ENCODE data around the gene LRRIQ3. TPM values are rescaled to one million over a fixed set of nuclear protein-coding genes. Genes with fewer than 3 reads are reported as not detected.
"Not testable (repeated sequence)": the region's sequence is repeated elsewhere in the genome, so short reads cannot be mapped to it uniquely, and the experiment has no call there.

LRRIQ3 gene
- 0.69 and 1.3 TPM in 2 replicates for total RNA-seq (2014; rRNA removed; shearing (Covaris generic))

GRCh38 chr1:74197657-74198552 lies at the start of gene LRRIQ3, which contains the start of gene FPGT:
Gene LRRIQ3 (minus strand): TSS chr1:74198176. CDS start chr1:74183684, 14,492 bp downstream.
Gene FPGT (plus strand): TSS chr1:74198242. CDS start chr1:74198279, 37 bp downstream.
- peak; percentile 99 for DNase-seq (ENCODE audit: low read depth)

DNA sequence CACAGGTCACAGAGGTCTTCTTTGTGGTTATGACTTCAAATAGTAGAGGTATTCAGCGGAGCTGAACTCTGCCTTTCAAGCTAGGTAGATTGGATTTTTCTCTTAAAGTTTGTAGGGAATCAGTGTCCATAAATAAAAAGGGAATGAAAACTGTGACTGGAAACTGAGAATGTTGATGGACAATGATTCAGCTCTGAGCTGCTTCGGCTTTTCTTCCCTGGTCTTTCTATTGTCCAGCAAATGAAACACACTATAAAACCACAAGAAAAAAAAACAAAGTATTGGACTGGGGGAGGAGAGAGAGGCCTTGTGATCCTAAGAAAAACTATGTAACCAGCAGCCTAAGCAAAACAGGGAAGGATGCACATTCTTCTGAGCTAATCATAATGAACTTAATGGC lies 48.3 kb upstream of the LRRIQ3 start:
- DNase-seq (ENCODE audit: low read depth), result no peak

DNA sequence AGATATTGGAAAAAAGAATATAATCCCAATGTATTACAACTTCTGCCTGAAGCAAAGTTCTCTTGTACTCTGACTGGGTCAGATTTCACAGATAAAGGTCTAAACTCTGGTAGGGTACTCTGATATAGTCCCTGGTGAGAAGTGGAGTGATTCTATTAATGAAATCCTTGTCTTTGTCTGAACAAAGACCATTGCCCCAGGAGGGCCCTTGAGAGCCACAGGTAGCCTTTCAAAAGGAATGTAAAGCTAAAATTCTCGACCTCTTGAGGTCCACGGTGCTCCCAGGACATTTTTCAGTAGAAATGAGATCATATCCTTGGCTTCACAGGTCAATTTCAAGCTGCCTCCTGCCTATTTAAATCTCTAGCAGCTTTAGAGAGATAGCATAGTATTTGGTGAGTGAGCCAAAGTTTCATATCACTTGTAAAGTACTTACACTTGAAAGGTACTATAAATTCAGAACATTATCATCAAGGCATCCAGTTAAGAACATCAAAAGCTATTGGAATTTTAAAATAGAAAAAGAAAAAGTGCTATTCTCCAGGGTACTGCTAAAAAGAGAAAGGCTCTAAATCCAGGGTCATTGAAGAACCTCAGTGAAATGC lies 47.3 kb upstream of the LRRIQ3 start:
- DNase-seq (ENCODE audit: low read depth), result no peak

DNA sequence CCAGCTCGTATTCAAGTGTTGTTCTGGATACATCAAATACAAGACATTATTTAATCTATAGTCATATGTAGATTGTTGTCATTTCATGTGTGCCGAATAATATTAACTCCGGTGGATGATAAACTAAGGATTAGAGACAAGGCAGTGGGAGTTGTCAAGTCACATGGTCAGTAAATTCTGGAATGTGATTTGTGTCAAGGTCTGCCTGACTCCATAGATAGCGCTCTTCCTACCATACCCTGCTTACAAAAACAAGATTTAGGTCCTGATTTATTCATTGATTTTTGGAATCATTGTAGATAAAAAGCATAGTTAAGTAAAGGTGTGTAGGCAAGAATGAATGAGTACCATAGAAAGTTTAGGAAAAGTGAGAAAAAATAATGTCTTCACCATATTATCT lies 39.8 kb upstream of the LRRIQ3 start:
- DNase-seq (ENCODE audit: low read depth), result no peak

GRCh38 chr1:74237035-74237434 lies 39.1 kb upstream of the LRRIQ3 start:
- no peak for DNase-seq (ENCODE audit: low read depth)

DNA sequence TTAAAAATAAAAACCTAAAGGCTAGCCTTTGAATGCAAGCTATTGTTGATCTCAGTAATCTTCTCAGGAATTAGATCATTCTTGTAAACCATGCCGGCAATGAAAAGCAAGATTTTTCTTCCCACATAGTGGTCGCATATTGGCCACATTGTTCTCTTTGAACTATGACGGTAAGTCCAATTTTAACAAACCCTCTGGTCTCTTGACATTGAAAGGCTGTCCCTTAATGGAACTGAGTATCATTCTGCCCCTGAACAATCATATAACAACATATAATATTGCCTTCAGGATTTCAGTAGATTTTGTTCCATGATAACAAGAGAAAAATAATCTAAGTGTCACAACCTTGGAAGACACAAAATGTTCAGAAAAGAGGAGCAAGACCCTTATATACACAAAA lies 38.5 kb upstream of the LRRIQ3 start:
- DNase-seq (ENCODE audit: low read depth), result no peak

GRCh38 chr1:74235153-74235552 lies 37.2 kb upstream of the LRRIQ3 start, which contains the start of gene TNNI3K:
Gene TNNI3K (plus strand): TSS chr1:74235387. CDS start chr1:74235452, 65 bp downstream.
- no peak for DNase-seq (ENCODE audit: low read depth)

DNA sequence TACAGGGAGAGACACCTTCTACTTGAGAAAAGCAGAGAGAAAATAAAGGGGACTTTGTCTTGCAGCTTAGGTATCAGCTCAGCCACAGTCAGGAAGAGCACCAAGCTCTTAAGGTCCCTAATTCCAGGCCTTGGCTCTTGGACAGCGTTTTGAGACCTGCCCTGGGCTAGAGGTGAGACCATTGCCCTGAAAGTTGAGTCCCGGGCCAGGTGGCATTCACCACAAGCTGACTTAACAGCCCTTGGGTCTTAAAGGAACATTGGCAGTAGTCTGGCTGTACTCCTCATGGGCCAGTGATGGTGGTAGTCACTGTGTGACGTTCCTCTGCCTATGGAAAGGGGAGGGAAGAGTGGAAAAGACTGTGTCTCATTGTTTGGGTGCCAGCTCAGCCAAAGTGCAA lies 25.5 kb upstream of the LRRIQ3 start:
- no peak for DNase-seq (ENCODE audit: low read depth)

DNA sequence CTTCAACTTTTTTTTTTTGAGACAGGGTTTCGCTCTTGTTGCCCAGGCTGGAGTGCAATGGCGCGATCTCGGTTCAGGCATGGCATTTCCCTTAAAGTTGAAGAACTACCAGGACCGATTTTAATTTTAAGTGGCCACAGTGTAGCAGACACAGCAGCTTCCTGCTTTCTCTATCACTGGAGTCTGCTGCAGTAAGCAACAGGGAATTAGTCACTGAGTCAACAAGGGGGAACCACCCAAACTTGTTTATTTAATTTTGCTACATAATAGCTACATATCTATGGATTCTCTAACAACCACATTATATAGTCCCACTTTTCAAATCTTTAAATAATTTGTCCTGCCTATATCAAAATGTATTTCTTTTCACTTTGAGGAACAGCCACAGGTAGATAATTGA lies 24.7 kb upstream of the LRRIQ3 start:
- no peak for DNase-seq (ENCODE audit: low read depth)

DNA sequence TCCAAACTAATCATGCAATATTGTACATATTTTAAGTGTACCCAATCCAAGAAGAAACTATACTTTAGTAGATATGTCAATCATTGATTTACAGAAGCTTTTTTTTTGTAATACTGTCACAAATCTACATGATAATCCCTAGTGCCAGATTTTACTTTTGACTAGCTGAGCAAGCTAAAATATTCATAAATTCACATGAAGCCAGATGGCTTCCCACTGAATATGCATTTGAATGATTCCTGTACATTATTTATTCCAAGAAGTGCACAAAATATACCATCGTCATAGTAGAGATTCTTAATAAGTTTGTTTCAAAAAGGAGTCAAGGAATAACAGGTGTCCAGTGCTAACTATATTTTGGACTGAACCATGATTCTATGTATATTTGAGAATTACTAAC lies 17.3 kb upstream of the LRRIQ3 start:
- no peak for DNase-seq (ENCODE audit: low read depth)

DNA sequence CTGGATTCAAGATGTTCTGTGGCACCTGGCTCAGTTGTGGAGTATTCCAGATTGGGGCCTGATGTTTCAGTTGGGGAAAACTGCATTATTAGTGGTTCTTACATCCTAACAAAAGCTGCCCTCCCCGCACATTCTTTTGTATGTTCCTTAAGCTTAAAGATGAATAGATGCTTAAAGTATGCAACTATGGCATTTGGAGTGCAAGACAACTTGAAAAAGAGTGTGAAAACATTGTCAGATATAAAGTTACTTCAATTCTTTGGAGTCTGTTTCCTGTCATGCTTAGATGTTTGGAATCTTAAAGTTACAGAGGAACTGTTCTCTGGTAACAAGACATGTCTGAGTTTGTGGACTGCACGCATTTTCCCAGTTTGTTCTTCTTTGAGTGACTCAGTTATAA lies 7.3 kb upstream of the LRRIQ3 start:
- DNase-seq (ENCODE audit: low read depth), result no peak

GRCh38 chr1:74199504-74199903 lies 1.5 kb upstream of the LRRIQ3 start:
- no peak for DNase-seq (ENCODE audit: low read depth)

- DNase-seq (ENCODE audit: low read depth), result no peak
These were observed 721 bp downstream of the LRRIQ3 start for GRCh38 chr1:74197255-74197654.

GRCh38 chr1:74195339-74195738 lies 2.6 kb downstream of the LRRIQ3 start:
- DNase-seq (ENCODE audit: low read depth), result no peak

- peak; percentile 7 for DNase-seq (ENCODE audit: low read depth)
These were observed 4.1 kb downstream of the LRRIQ3 start for GRCh38 chr1:74193908-74194307.

DNA sequence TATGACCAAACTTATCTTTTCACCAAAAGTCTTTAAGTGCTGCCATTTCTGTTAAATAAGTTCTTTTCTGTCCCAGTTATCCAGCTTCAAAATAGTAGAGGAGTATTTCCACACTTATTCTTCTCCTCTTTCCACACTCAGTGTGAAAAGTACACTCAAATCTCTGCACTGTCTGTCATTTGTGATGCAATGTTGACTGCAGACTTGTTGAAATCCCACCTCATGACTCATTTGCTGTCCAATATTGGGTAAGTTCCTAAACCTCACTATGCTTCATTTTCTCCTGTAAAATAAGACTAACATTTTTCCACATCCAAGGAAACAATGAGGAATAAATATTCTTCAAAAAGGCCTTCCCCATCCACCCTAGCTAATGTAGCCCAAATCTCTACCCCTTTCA lies 17.5 kb downstream of the LRRIQ3 start:
- DNase-seq (ENCODE audit: low read depth), result no peak

DNA sequence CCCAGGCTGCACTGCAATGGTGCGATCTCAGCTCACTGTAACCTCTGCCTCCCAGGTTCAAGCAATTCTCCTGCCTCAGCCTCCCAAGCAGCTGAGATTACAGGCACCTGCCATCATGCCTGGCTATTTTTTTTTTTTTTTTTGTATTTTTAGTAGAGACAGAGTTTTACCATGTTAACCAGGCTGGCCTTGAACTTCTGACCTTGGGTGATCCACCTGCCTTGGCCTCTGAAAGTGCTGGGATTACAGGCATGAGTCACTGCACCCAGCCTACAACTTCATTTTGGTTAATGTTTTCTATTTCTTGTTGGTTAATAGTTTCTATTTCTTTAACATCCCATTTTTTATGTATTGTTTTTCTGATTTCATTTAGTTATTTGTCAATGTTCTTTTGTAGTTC lies 23.6 kb downstream of the LRRIQ3 start:
- DNase-seq (ENCODE audit: low read depth), result not testable (repeated sequence)

- no peak for DNase-seq (ENCODE audit: low read depth)
These were observed 35.6 kb downstream of the LRRIQ3 start for GRCh38 chr1:74162333-74162732.

- DNase-seq (ENCODE audit: low read depth), result no peak
These were observed 36.5 kb downstream of the LRRIQ3 start for GRCh38 chr1:74161497-74161896.

- DNase-seq (ENCODE audit: low read depth), result no peak
These were observed 37.9 kb downstream of the LRRIQ3 start for GRCh38 chr1:74160046-74160445.

DNA sequence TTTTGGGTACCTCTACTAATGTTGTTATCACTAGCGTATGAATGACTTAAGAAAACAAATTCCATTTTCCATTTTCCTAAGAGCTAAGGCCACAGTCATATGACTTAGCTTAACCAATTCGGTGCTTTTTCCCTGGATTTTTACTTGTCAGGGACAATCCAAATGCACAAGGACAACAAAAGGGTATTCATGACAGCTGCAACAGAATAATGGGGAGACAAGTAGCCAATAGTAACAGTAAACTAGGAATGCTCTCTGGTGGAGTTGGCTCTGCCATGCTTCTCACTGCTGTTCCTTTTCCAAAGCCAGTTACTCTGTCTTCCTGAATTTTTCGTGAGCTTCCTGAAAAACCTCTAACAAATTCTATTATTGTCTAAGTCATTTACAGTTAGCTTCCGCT lies 52.9 kb downstream of the LRRIQ3 start:
- DNase-seq (ENCODE audit: low read depth), result no peak

- not testable (repeated sequence) for DNase-seq (ENCODE audit: low read depth)
These were observed 80.6 kb downstream of the LRRIQ3 start for GRCh38 chr1:74117370-74117769.

DNA sequence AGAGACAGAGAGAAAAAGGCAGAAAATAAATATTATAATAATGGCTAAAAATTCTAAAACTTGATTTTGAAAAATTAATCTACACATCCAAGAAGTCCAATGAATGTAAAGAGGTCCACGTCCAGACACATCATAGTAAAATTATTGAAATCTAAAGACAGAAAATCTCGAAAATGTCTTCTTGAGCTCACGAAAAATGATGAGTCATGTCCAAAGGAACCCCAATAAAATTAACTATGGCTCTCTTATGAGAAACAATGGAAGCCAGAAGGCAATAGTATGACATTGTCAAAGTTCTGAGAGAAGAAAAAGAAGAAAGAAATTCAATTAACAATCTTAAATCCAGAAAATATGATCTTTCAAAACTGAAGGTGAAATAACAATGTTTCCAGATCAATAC lies 84.6 kb downstream of the LRRIQ3 start:
- DNase-seq (ENCODE audit: low read depth), result no peak
